ENCODE results near the gene VSTM4. TPM values are rescaled to one million over a fixed set of nuclear protein-coding genes. Genes with fewer than 3 reads are reported as not detected.

The VSTM4 gene
- total and polyA plus RNA-seq, 2 donors (not counting 1 experiment from before 2014, with no cell fraction given), result not detected

- intact Hi-C loops (cut with micrococcal nuclease), result no loop called here
- no peak overlapping the region for H3K4me3 Mint-ChIP-seq
- Histone ChIP-seq H3K9ac (ENCODE audit: low read length) (no peak overlapping the region), H3K4me2 (replicated peaks; ENCODE audit: low read depth, low read length, poor library complexity, severe bottlenecking) (no peak overlapping the region), H3K79me2 (ENCODE audit: control insufficient read depth, insufficient read depth, low read length) (no peaks in the 10 kb centered on the region), H3K36me3 (replicated peaks in 1 of 2; ENCODE audit: control extremely low read depth in 1 of 2, control insufficient read depth in 1 of 2, extremely low read depth in 1 of 2, insufficient read depth in 2 of 2, low read length in 1 of 2) (peaks cover 6 to 98% of the 10 kb centered on the region in 2 experiments), H4K20me1 (ENCODE audit: control insufficient read depth, insufficient read depth, low read length, poor library complexity, severe bottlenecking) (peaks cover 3% of the 10 kb centered on the region), H3K27me3 (replicated peaks in 1 of 4; ENCODE audit: control extremely low read depth in 1 of 4, control insufficient read depth in 3 of 4, insufficient read depth in 4 of 4, low read length in 3 of 4) (no peaks in the 10 kb centered on the region), H3K4me1 (ENCODE audit: control insufficient read depth in 2 of 2, insufficient read depth in 2 of 2, low read length in 2 of 2) (no peaks in the 10 kb centered on the region), H3K9me3 (ENCODE audit: control extremely low read depth in 1 of 3, control insufficient read depth in 2 of 3, insufficient read depth in 1 of 3, low read length in 2 of 3) (no peaks in the 10 kb centered on the region), H3K27ac (ENCODE audit: low read length in 2 of 2) (no peak overlapping the region), H2AFZ (ENCODE audit: insufficient read depth, low read depth, low read length, poor library complexity, severe bottlenecking) (no peak overlapping the region), H3K4me3 (ENCODE audit: control extremely low read depth in 1 of 5, extremely low read depth in 1 of 5, insufficient read depth in 1 of 5, low read depth in 2 of 5, low read length in 4 of 5) (no peak overlapping the region)
- no peaks in the 10 kb centered on the region for H3K4me1 Mint-ChIP-seq
- ATAC-seq (ENCODE audit: low read depth) (no peak), DNase-seq (no peak)
- TF ChIP-seq CTCF (IDR thresholded peaks at IDR 0.05), result no peak
- TF ChIP-seq EZH2 (IDR thresholded peaks at IDR 0.05; ENCODE audit: borderline replicate concordance, insufficient read depth, low read depth, low read length, poor library complexity, severe bottlenecking), result no peak
- H3K27me3 Mint-ChIP-seq, result no peaks in the 10 kb centered on the region
- POLR2A ChIA-PET, result no interaction called here
- CTCF ChIA-PET, result interaction anchor here (0.7 to 1.0 kb wide), 2 partner anchors 188 to 536 kb away, joined by 3 read pairs; no protein-coding TSS in a partner anchor
- no peak overlapping the region for H3K27ac Mint-ChIP-seq
- no peaks in the 10 kb centered on the region for H3K9me3 Mint-ChIP-seq (ENCODE audit: insufficient read depth)
Observed at GRCh38 chr10:48976196-48976595, 139.1 kb downstream of the VSTM4 start.

- Histone ChIP-seq H3K36me3 (replicated peaks in 1 of 2; ENCODE audit: control extremely low read depth in 1 of 2, control insufficient read depth in 1 of 2, extremely low read depth in 1 of 2, insufficient read depth in 2 of 2, low read length in 1 of 2) (peaks cover 3 to 98% of the 10 kb centered on the region in 2 experiments), H3K4me1 (ENCODE audit: control insufficient read depth in 2 of 2, insufficient read depth in 2 of 2, low read length in 2 of 2) (no peaks in the 10 kb centered on the region), H3K79me2 (ENCODE audit: control insufficient read depth, insufficient read depth, low read length) (no peaks in the 10 kb centered on the region), H3K9ac (ENCODE audit: low read length) (no peak overlapping the region), H3K9me3 (ENCODE audit: control extremely low read depth in 1 of 3, control insufficient read depth in 2 of 3, insufficient read depth in 1 of 3, low read length in 2 of 3) (no peaks in the 10 kb centered on the region), H3K27me3 (replicated peaks in 1 of 4; ENCODE audit: control extremely low read depth in 1 of 4, control insufficient read depth in 3 of 4, insufficient read depth in 4 of 4, low read length in 3 of 4) (no peaks in the 10 kb centered on the region), H4K20me1 (ENCODE audit: control insufficient read depth, insufficient read depth, low read length, poor library complexity, severe bottlenecking) (no peaks in the 10 kb centered on the region), H2AFZ (ENCODE audit: insufficient read depth, low read depth, low read length, poor library complexity, severe bottlenecking) (no peak overlapping the region), H3K27ac (ENCODE audit: low read length in 2 of 2) (no peak overlapping the region), H3K4me3 (ENCODE audit: control extremely low read depth in 1 of 5, extremely low read depth in 1 of 5, insufficient read depth in 1 of 5, low read depth in 2 of 5, low read length in 4 of 5) (no peak overlapping the region), H3K4me2 (replicated peaks; ENCODE audit: low read depth, low read length, poor library complexity, severe bottlenecking) (no peak overlapping the region)
- no peaks in the 10 kb centered on the region for H3K27me3 Mint-ChIP-seq
- no peaks in the 10 kb centered on the region for H3K9me3 Mint-ChIP-seq (ENCODE audit: insufficient read depth)
- CTCF ChIA-PET, result no interaction called here
- DNase-seq, result no peak
- ATAC-seq (ENCODE audit: low read depth), result no peak
- TF ChIP-seq CTCF (IDR thresholded peaks at IDR 0.05) (no peak), EZH2 (IDR thresholded peaks at IDR 0.05; ENCODE audit: borderline replicate concordance, insufficient read depth, low read depth, low read length, poor library complexity, severe bottlenecking) (no peak)
- WGBS (ENCODE audit: insufficient coverage), result 98% methylated on average over 9 of the region's 12 CpGs
- intact Hi-C loops (cut with micrococcal nuclease), result no loop called here
- no peaks in the 10 kb centered on the region for H3K4me1 Mint-ChIP-seq
- H3K27ac Mint-ChIP-seq, result peak overlapping the region; percentile 15
- H3K4me3 Mint-ChIP-seq, result no peak overlapping the region
- POLR2A ChIA-PET, result no interaction called here
Observed at GRCh38 chr10:48974510-48975156, 140.7 kb downstream of the VSTM4 start.

Data from B cell (primary cell).